Measurements from ENCODE around the gene ARL13A. TPM values are rescaled to one million over a fixed set of nuclear protein-coding genes. Genes with fewer than 3 reads are reported as not detected.
"Not testable (repeated sequence)": the region's sequence is repeated elsewhere in the genome, so short reads cannot be mapped to it uniquely, and the experiment has no call there.

Gene ARL13A
- total RNA-seq, 6 experiments from 2014 or later = not detected

DNA sequence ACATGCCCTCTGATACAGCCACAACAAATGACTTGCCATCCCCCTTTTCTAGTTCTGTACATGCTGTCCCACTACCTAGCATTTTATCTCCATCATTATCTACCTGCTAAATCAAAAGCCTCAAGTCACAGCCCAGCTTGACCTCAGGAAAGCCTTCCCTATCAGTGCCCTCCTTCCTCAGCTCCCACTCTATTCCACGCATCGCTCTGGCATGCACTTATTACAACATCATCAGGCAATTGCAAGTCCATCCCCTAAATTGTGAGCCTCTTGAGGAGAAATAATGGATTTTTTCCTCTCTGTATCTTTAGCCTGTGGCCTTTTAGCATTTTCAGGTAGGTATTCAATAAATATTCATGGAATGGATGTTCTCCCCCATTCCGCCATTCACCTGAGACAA, 5.7 kb downstream of the ARL13A start:
- Mint-ChIP-seq H3K4me3 (no peak overlapping the region), H3K9me3 (no peaks in the 10 kb centered on the region), H3K27me3 (ENCODE audit: insufficient read depth) (no peaks in the 10 kb centered on the region; the same call in 1 of the 2 replicates), H3K4me1 (ENCODE audit: low read depth) (peaks cover 41% of the 10 kb centered on the region), H3K36me3 (ENCODE audit: low read depth) (no peaks in the 10 kb centered on the region), H3K27ac (no peak overlapping the region)
- DNase-seq = no peak
- TF ChIP-seq CTCF (IDR thresholded peaks at IDR 0.05) = no peak

- no peaks in the 10 kb centered on the region; the same call in 1 of the 2 replicates for H3K27me3 Mint-ChIP-seq (ENCODE audit: insufficient read depth)
- no peak for TF ChIP-seq CTCF (IDR thresholded peaks at IDR 0.05)
These were observed 6.7 kb downstream of the ARL13A start for GRCh38 chrX:100976211-100976610.

DNA sequence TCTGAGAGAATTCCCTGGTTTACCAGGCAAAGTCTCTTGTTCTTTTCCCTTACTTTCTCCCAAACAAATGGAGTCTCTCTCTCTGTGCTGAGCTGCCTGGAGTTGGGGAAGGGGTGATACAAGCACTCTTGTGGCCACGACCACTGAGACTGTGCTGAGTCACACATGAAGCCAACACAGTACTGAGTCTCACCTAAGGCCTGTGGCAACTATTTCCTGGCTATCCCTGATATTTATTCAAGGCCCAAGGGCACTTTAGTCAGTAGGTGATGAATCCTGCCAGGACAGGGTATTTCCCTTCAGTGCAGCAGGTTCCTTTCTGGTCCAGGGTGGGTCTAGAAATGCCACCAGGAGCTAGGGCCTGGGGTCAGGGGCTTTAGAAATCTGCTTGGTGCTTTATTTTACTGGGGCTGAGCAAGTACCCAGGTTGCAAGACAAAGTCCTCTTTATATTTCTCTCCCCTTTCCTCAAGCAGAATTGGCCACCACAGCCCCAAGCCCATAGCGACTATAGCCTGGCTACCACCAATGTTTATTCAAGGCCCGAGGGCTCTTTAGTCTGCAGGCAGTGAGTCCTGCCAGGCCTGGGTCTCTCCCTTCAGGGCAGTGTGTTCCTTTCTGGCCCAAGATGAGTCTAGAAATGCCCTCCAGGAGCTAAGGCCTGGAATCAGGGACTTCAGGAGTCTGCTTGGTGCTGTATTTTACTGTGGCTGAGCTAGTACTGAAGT, 10.5 kb downstream of the ARL13A start:
- Mint-ChIP-seq H3K4me1 (ENCODE audit: low read depth) (peaks cover 41% of the 10 kb centered on the region), H3K27me3 (ENCODE audit: insufficient read depth) (no peaks in the 10 kb centered on the region; the same call in 1 of the 2 replicates), H3K27ac (peak overlapping the region; percentile 83), H3K4me3 (no peak overlapping the region), H3K9me3 (no peaks in the 10 kb centered on the region), H3K36me3 (ENCODE audit: low read depth) (no peaks in the 10 kb centered on the region)
- TF ChIP-seq CTCF (IDR thresholded peaks at IDR 0.05) = no peak
- DNase-seq = peak; percentile 17

More at GRCh38 chrX:100976211-100976610, 6.7 kb downstream of the ARL13A start:
- Mint-ChIP-seq H3K4me1 (ENCODE audit: low read depth) (peaks cover 51% of the 10 kb centered on the region), H3K9me3 (no peaks in the 10 kb centered on the region), H3K27ac (no peak overlapping the region), H3K4me3 (no peak overlapping the region), H3K36me3 (ENCODE audit: low read depth) (no peaks in the 10 kb centered on the region)
- DNase-seq = no peak

- Mint-ChIP-seq H3K27ac (peak overlapping the region; percentile 83), H3K4me1 (ENCODE audit: low read depth) (peaks cover 35% of the 10 kb centered on the region)
- no peak for TF ChIP-seq CTCF (IDR thresholded peaks at IDR 0.05)
These were observed 11.3 kb downstream of the ARL13A start for GRCh38 chrX:100980608-100981497.

DNA sequence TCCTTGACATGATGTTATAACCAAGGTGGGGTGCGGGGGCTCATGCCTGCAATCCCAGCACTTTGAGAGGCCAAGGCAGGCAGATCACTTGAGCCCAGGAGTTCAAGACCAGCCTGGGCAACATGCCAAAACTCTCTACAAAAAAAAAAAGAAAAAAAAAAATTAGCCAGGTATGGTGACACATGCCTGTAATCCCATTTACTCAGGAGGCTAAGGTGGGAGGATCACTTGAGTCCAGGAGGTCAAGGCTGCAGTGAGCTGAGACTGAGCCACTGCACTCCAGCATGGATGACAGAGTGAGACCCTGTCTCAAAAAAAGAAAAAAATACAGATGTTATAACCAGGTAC, 12.0 kb downstream of the ARL13A start:
- Mint-ChIP-seq H3K27ac (peak overlapping the region; percentile 83), H3K4me1 (ENCODE audit: low read depth) (peaks cover 29% of the 10 kb centered on the region)
- H3K9me3 Mint-ChIP-seq; DNase-seq; H3K27me3 Mint-ChIP-seq (ENCODE audit: insufficient read depth); H3K36me3 Mint-ChIP-seq (ENCODE audit: low read depth); H3K4me3 Mint-ChIP-seq: not testable (repeated sequence)

More at GRCh38 chrX:100980608-100981497, 11.3 kb downstream of the ARL13A start:
- peak overlapping the region; percentile 28; the same call in 1 of the 2 replicates for H3K4me3 Mint-ChIP-seq
- DNase-seq = peak; percentile 78
- H3K9me3 Mint-ChIP-seq = no peaks in the 10 kb centered on the region
- H3K27me3 Mint-ChIP-seq (ENCODE audit: insufficient read depth) = no peaks in the 10 kb centered on the region; the same call in 1 of the 2 replicates
- H3K36me3 Mint-ChIP-seq (ENCODE audit: low read depth) = no peaks in the 10 kb centered on the region

- Mint-ChIP-seq H3K27ac (no peak overlapping the region), H3K4me1 (ENCODE audit: low read depth) (peaks cover 17% of the 10 kb centered on the region), H3K27me3 (ENCODE audit: insufficient read depth) (peaks cover 2% of the 10 kb centered on the region; the same call in 1 of the 2 replicates), H3K9me3 (no peaks in the 10 kb centered on the region), H3K4me3 (no peak overlapping the region), H3K36me3 (ENCODE audit: low read depth) (no peaks in the 10 kb centered on the region)
- TF ChIP-seq CTCF (IDR thresholded peaks at IDR 0.05) = no peak
- DNase-seq = no peak
These were observed 15.3 kb downstream of the ARL13A start for GRCh38 chrX:100984818-100985217.
